Activated naive CD4-positive, alpha-beta T cell treated with anti-CD3 and anti-CD28 coated beads, Interleukin-2, amount 50 U/mL, for 24 hours (primary cell): ENCODE results near the gene CDCA8.

ENCODE experiments used
- H3K27ac Mint-ChIP-seq: one replicate; pipeline ENCODE4 v1.8.0; 2021; ENCODE audit warnings: mild to moderate bottlenecking, mixed read lengths
- H3K27me3 Mint-ChIP-seq: one replicate; pipeline ENCODE4 v1.8.0; 2021; ENCODE audit warnings: mixed read lengths
- H3K36me3 Mint-ChIP-seq: one replicate; pipeline ENCODE4 v1.8.0; 2021; ENCODE audit warnings: mixed read lengths
- H3K4me1 Mint-ChIP-seq: one replicate; pipeline ENCODE4 v1.8.0; 2021; ENCODE audit warnings: mixed read lengths
- H3K4me3 Mint-ChIP-seq: one replicate; pipeline ENCODE4 v1.8.0; 2021; ENCODE audit warnings: mild to moderate bottlenecking, mixed read lengths
- H3K9me3 Mint-ChIP-seq: one replicate; pipeline ENCODE4 v1.8.0; 2021; ENCODE audit warnings: mixed read lengths

CDCA8 gene

GRCh38 chr1:37718901-37719571, 26.7 kb downstream of the CDCA8 start:
- Mint-ChIP-seq H3K9me3 (no peaks in the 10 kb centered on the region), H3K27me3 (no peaks in the 10 kb centered on the region), H3K27ac (no peak overlapping the region), H3K4me1 (no peaks in the 10 kb centered on the region), H3K36me3 (no peaks in the 10 kb centered on the region), H3K4me3 (no peak overlapping the region)

- Mint-ChIP-seq H3K27ac (no peak overlapping the region), H3K27me3 (no peaks in the 10 kb centered on the region), H3K36me3 (no peaks in the 10 kb centered on the region), H3K9me3 (no peaks in the 10 kb centered on the region), H3K4me1 (no peaks in the 10 kb centered on the region), H3K4me3 (no peak overlapping the region)
Observed at GRCh38 chr1:37719572-37720195, 27.4 kb downstream of the CDCA8 start.

GRCh38 chr1:37720231-37721130, 28.2 kb downstream of the CDCA8 start:
- Mint-ChIP-seq H3K27ac (no peak overlapping the region), H3K4me1 (no peaks in the 10 kb centered on the region), H3K4me3 (no peak overlapping the region), H3K9me3 (no peaks in the 10 kb centered on the region), H3K36me3 (no peaks in the 10 kb centered on the region), H3K27me3 (peaks cover 2% of the 10 kb centered on the region)

GRCh38 chr1:37721565-37721964, 29.2 kb downstream of the CDCA8 start:
- H3K4me1 Mint-ChIP-seq: no peaks in the 10 kb centered on the region
- no peak overlapping the region for H3K27ac Mint-ChIP-seq
- H3K36me3 Mint-ChIP-seq: no peaks in the 10 kb centered on the region
- H3K4me3 Mint-ChIP-seq: no peak overlapping the region
- H3K9me3 Mint-ChIP-seq: no peaks in the 10 kb centered on the region
- H3K27me3 Mint-ChIP-seq: peaks cover 2% of the 10 kb centered on the region

GRCh38 chr1:37722181-37723071, 30.1 kb downstream of the CDCA8 start:
- Mint-ChIP-seq H3K27ac (no peak overlapping the region), H3K4me3 (no peak overlapping the region), H3K4me1 (no peaks in the 10 kb centered on the region)

GRCh38 chr1:37723072-37723389, 30.7 kb downstream of the CDCA8 start:
- H3K9me3 Mint-ChIP-seq: no peaks in the 10 kb centered on the region
- H3K4me3 Mint-ChIP-seq: no peak overlapping the region
- peaks cover 9% of the 10 kb centered on the region for H3K27me3 Mint-ChIP-seq
- no peaks in the 10 kb centered on the region for H3K36me3 Mint-ChIP-seq
- no peaks in the 10 kb centered on the region for H3K4me1 Mint-ChIP-seq
- H3K27ac Mint-ChIP-seq: no peak overlapping the region

More at GRCh38 chr1:37722181-37723071, 30.1 kb downstream of the CDCA8 start:
- peaks cover 3% of the 10 kb centered on the region for H3K27me3 Mint-ChIP-seq
- H3K36me3 Mint-ChIP-seq: no peaks in the 10 kb centered on the region
- no peaks in the 10 kb centered on the region for H3K9me3 Mint-ChIP-seq

- no peaks in the 10 kb centered on the region for H3K36me3 Mint-ChIP-seq
- H3K4me1 Mint-ChIP-seq: no peaks in the 10 kb centered on the region
- H3K27ac Mint-ChIP-seq: no peak overlapping the region
- H3K9me3 Mint-ChIP-seq: no peaks in the 10 kb centered on the region
- H3K4me3 Mint-ChIP-seq: no peak overlapping the region
- peaks cover 13% of the 10 kb centered on the region for H3K27me3 Mint-ChIP-seq
Observed at GRCh38 chr1:37723390-37724078, 31.2 kb downstream of the CDCA8 start.

GRCh38 chr1:37724575-37724974, 32.3 kb downstream of the CDCA8 start:
- H3K27ac Mint-ChIP-seq: no peak overlapping the region
- H3K4me1 Mint-ChIP-seq: no peaks in the 10 kb centered on the region
- no peaks in the 10 kb centered on the region for H3K36me3 Mint-ChIP-seq
- no peak overlapping the region for H3K4me3 Mint-ChIP-seq
- H3K27me3 Mint-ChIP-seq: peaks cover 14% of the 10 kb centered on the region
- H3K9me3 Mint-ChIP-seq: no peaks in the 10 kb centered on the region

- Mint-ChIP-seq H3K27ac (no peak overlapping the region), H3K27me3 (peaks cover 14% of the 10 kb centered on the region)
Observed at GRCh38 chr1:37725851-37726613, 33.7 kb downstream of the CDCA8 start.

GRCh38 chr1:37726751-37727585, 34.7 kb downstream of the CDCA8 start:
- Mint-ChIP-seq H3K27me3 (peaks cover 14% of the 10 kb centered on the region), H3K36me3 (no peaks in the 10 kb centered on the region), H3K4me1 (no peaks in the 10 kb centered on the region), H3K9me3 (no peaks in the 10 kb centered on the region), H3K27ac (no peak overlapping the region), H3K4me3 (no peak overlapping the region)

More at GRCh38 chr1:37725851-37726613, 33.7 kb downstream of the CDCA8 start:
- no peaks in the 10 kb centered on the region for H3K9me3 Mint-ChIP-seq
- H3K4me3 Mint-ChIP-seq: no peak overlapping the region
- H3K36me3 Mint-ChIP-seq: no peaks in the 10 kb centered on the region
- H3K4me1 Mint-ChIP-seq: no peaks in the 10 kb centered on the region

- no peak overlapping the region for H3K4me3 Mint-ChIP-seq
- H3K9me3 Mint-ChIP-seq: no peaks in the 10 kb centered on the region
- H3K27me3 Mint-ChIP-seq: peaks cover 19% of the 10 kb centered on the region
- no peaks in the 10 kb centered on the region for H3K4me1 Mint-ChIP-seq
- no peak overlapping the region for H3K27ac Mint-ChIP-seq
- no peaks in the 10 kb centered on the region for H3K36me3 Mint-ChIP-seq
Observed at GRCh38 chr1:37728416-37728815, 36.1 kb downstream of the CDCA8 start.

GRCh38 chr1:37730376-37730775, 38.1 kb downstream of the CDCA8 start:
- H3K36me3 Mint-ChIP-seq: no peaks in the 10 kb centered on the region
- peaks cover 28% of the 10 kb centered on the region for H3K27me3 Mint-ChIP-seq
- H3K9me3 Mint-ChIP-seq: no peaks in the 10 kb centered on the region
- no peak overlapping the region for H3K4me3 Mint-ChIP-seq
- H3K27ac Mint-ChIP-seq: no peak overlapping the region
- H3K4me1 Mint-ChIP-seq: peaks cover 4% of the 10 kb centered on the region

GRCh38 chr1:37731312-37732019, 39.1 kb downstream of the CDCA8 start:
- peaks cover 33% of the 10 kb centered on the region for H3K27me3 Mint-ChIP-seq
- no peak overlapping the region for H3K27ac Mint-ChIP-seq
- no peaks in the 10 kb centered on the region for H3K36me3 Mint-ChIP-seq
- peaks cover 4% of the 10 kb centered on the region for H3K4me1 Mint-ChIP-seq
- no peak overlapping the region for H3K4me3 Mint-ChIP-seq
- no peaks in the 10 kb centered on the region for H3K9me3 Mint-ChIP-seq
